Limb (tissue), 2 donors: ENCODE data around the gene CEP170B.
"Not testable (repeated sequence)": the region's sequence is repeated elsewhere in the genome, so short reads cannot be mapped to it uniquely, and the experiment has no call there.

ENCODE experiments used
- DNase-seq, 2 donors: peaks; one replicate each; pipeline ENCODE4 v3.0.0-alpha.2; 2016; ENCODE audit errors: extremely low spot score in 2 of 2

The CEP170B gene

GRCh38 chr14:104941508-104942365 lies 76.7 kb downstream of the CEP170B start:
- DNase-seq = no peak

DNA sequence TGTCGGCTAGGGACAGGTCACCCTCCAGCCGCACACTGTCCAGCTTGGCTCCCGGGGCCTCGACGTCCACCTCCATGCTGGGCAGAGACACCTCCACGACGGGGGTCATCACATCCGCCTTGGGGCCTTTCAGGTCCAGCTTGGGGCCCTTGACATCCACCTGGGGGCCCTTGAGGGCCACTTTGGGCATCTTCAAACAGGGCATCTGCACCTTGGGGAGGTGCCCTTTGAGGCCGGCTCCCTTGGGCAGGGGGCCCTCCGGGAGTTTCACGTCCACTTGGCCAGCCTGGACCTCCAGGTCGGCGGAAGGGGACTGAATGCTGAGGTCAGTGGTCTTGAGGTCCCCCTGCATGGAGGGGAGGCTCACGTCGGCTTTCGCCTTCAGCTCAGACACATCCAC lies 77.5 kb downstream of the CEP170B start:
- no peak for DNase-seq

DNA sequence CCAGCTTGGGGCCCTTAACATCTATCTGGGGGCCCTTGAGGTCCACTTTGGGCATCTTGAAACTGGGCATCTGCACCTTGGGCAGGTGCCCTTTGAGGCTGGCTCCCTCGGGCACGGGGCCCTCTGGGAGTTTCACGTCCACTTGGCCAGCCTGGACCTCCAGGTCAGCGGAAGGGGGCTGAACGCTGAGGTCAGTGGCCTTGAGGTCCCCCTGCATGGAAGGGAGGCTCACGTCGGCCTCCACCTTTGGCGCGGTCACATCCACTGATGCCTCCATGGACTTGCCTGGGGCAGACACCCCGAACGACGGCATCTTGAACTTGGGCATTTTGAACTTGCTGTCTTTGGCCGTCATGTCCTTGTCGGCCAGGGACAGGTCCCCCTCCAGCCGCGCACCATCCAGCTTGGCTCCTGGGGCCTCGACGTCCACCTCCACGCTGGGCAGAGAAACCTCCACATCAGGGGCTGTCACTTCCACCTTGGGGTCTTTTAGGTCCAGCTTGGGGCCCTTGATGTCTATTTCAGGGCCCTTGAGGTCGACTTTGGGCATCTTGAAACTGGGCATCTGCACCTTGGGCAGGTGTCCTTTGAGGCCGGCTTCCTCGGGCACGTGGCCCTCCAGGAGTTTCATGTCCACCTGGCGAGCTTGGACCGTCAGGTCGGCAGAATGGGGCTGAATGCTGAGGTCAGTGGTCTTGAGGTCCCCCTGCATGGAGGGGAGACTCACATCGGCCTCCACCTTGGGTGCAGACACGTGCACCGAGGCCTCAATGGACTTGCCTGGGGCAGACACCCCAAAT lies 78.3 kb downstream of the CEP170B start:
- not testable (repeated sequence) for DNase-seq

DNA sequence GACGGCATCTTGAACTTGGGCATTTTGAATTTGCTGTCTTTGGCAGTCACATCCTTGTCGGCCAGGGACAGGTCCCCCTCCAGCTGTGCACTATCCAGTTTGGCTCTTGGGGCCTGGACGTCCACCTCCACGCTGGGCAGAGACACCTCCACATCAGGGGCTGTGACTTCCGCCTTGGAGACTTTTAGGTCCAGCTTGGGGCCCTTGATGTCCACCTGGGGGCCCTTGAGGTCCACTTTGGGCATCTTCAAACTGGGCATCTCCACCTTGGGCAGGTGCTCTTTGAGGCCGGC lies 78.9 kb downstream of the CEP170B start:
- not testable (repeated sequence) for DNase-seq

GRCh38 chr14:104944436-104945205 lies 79.6 kb downstream of the CEP170B start:
- not testable (repeated sequence) for DNase-seq

GRCh38 chr14:104945266-104945665 lies 80.2 kb downstream of the CEP170B start:
- DNase-seq = not testable (repeated sequence)
